GM12873 (cell line): ENCODE data around the gene KCNMA1.

Experiments used
- TF ChIP-seq, protein P1 (sequence below): IDR thresholded peaks from 2 replicates; pipeline ENCODE4 v1.5.1; 2012; ENCODE audit warnings: low read depth, mild to moderate bottlenecking, moderate library complexity, low read length, control low read depth; ENCODE audit not compliant: insufficient read depth; ENCODE audit errors: missing control alignments

KCNMA1 gene

DNA sequence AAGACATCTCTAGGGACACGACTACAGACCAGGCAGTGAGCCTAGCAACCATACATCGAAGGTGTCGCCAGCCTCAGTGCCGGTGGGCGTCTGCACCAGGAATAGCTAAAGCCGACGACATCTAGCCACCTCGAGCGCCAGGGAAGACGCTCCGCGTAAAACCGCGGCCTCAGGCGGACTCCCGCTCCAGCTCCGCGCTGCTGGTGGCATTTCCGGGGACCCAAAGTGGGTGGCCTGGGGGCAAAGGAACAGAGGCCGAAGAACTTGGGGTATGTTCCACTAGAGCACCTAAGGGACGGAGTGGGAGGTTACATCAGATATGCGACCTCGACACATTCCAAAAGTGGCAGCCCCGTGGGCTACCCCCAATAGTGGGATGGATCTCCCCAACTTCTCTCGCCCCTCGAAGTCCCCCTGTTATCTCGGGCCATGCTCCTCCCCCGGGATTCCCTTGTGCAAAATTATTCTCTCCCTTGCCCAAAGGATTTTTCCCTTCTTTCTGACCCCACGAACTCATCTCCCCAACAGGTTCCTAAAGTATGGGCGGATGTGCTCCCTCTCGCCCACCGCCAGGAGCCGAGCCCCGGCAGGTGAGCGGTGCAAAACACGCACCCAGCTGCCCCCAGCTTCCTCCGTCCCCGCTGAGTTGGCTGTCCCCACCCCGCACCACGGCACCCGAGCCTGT is 1.2 kb downstream of the KCNMA1 start:
- TF ChIP-seq, protein P1, sequence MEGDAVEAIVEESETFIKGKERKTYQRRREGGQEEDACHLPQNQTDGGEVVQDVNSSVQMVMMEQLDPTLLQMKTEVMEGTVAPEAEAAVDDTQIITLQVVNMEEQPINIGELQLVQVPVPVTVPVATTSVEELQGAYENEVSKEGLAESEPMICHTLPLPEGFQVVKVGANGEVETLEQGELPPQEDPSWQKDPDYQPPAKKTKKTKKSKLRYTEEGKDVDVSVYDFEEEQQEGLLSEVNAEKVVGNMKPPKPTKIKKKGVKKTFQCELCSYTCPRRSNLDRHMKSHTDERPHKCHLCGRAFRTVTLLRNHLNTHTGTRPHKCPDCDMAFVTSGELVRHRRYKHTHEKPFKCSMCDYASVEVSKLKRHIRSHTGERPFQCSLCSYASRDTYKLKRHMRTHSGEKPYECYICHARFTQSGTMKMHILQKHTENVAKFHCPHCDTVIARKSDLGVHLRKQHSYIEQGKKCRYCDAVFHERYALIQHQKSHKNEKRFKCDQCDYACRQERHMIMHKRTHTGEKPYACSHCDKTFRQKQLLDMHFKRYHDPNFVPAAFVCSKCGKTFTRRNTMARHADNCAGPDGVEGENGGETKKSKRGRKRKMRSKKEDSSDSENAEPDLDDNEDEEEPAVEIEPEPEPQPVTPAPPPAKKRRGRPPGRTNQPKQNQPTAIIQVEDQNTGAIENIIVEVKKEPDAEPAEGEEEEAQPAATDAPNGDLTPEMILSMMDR = no peak

DNA sequence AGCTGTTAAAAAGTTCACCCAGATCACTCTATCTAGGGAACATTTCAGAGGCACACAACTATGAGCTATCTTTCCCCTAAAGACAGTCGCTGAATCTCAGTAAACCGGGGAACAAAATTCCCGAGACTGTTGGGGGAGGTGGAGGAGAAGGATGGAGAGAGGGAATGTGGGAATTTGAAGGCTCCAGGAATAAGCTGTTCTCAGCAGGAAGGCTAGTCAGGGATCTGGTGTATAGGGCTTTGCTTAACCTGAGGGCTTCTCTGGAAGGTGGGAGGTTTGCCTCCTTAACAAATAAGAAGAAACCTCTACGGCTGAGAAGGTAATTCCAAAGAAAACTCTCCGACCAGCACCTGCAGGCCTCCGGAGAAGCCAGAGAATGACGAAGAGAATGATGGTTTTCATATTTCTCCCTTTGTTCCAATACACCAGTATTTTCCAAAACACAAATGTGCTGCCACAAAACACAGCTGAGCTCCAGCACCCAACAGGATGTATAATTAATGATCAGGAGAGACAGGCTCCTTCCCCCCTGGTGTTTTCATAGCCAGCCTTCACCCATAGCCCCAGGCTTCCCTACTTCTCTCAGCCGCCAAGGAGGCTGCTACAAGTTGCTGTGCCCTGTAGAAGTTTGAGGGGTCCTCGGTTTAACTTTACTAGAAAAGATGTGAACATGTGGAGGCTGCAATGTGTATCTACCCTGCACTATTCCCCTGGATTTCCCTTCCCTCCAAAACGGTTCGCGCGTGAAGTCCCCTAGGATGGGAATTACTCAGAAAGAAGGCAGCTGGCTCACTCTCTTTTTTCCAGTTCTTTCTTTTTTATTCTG is 2.0 kb downstream of the KCNMA1 start:
- TF ChIP-seq, protein P1 = no peak

DNA sequence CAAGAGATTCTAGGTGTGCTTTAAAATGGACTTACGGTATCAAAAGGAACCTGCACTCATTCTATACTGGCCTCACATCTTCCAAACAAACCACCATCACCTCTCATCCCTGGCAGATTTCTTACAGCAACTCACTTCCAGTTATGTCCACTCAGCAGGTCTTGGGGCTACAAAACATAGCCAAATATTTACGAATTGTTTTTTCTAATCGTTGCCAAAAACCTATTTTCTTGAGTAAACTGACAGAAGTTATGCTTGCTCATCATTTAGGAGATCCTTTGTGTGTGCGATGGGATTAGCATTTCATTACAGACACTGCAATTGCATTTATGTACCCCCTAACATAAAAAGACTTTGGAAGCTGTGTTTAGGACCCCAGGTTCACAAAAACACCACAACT is 2.7 kb downstream of the KCNMA1 start:
- TF ChIP-seq, protein P1 = no peak

DNA sequence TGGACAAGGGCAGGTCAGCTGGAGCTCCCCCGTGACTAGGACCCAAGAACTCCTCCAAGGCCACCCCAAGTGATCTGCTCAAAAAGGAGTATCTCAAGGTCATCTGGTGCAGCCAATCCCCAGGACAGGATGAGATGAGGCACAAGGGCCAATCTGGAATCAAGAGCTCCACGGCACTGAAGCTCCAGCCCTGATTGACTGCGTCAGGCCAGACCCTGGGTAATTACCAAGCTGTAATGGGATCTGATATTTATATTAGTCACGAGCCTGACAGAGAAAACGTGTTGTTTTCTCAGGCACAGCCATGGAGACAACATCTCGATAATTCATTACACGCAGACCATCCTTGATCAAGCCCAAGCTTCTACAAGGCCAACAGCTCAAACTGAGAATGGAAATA is 4.2 kb downstream of the KCNMA1 start:
- TF ChIP-seq, protein P1 = no peak

DNA sequence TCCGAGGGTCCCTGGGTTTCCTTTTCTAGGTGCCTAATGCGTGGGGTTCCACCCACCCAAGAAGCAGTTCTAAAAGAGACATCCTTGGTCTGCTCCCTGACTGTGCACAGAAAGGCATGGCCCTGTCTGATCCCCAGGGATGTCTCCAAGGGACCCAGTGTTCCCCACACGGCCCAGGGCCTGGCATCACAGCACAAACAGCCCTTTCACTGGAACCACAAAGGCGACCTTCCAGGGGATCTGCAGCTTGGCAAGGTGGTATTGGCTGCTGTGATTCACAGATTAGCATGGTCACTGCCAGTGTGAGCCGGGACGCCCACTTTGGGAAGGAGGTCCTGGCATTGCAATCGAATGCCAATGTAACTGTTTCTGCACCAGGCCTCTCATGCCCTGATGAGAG is 6.4 kb downstream of the KCNMA1 start:
- TF ChIP-seq, protein P1 = no peak

DNA sequence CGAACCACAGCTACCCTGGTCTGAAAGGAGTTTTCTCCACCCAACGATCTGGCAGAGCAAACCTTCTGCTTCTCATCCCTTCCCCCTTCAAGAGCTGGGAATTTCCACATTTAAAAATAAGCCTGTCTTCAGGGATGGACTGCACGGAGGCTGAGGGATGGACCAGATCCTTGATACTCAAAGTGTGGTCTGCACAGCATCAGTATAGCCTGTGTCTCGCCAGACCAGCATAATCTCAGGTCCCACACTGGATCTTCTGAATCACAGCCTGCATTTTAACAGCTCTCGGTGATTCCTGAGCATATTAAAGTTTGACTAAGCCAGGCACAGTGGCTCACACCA is 7.1 kb downstream of the KCNMA1 start:
- TF ChIP-seq, protein P1 = no peak

DNA sequence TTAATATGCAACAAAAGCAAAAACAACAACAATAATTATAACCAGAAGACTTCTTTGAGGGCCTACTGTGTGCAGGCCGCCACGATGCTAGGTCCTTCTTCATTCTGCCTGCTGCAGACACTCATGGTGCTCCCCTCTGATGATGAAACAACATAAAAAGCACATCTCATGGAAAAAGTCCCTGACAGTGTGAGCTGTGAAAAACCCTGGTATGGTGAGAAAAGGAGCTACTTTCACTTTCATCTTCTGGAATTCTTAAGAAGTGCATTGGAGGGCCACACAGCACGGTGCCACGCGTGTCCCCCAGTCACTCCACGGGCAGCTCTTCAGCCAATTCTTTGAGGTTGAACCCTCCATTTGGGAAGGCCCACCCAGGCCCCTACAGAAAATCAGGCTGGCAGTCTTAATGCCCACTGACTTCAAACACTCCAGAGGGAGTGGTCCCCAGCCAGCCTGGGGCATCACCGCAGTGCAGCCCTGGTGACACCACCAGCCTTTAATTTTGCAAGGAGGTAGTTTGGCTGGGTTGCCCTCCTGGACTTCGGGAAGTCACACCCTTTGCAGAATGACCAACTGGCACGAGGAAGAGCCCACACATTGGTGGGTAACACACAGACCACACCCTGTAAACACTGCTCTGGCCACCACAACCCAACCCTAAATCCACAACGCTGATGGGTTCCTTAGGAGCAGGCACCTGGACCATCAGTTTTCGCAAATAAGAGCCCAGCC is 7.7 kb downstream of the KCNMA1 start:
- TF ChIP-seq, protein P1 = no peak
